H54 (cell line): ENCODE measurements around the gene SLC25A51.
"Not testable (repeated sequence)": the region's sequence is repeated elsewhere in the genome, so short reads cannot be mapped to it uniquely, and the experiment has no call there.

Experiments used
- DNase-seq: peaks from one replicate; pipeline ENCODE4 v3.0.0; 2011; ENCODE audit warnings: low spot score, mixed read lengths; ENCODE audit not compliant: insufficient read length
- FAIRE-seq: peaks from 3 replicates; lab custom pipeline; 2011; peaks lifted over from hg19 to GRCh38; lab: Jason Lieb, UNC
- POLR2A ChIP-seq: IDR thresholded peaks from 2 replicates; pipeline ENCODE4 v1.6.1; 2011; ENCODE audit warnings: low read depth, mild to moderate bottlenecking, low read length

Gene SLC25A51

DNA sequence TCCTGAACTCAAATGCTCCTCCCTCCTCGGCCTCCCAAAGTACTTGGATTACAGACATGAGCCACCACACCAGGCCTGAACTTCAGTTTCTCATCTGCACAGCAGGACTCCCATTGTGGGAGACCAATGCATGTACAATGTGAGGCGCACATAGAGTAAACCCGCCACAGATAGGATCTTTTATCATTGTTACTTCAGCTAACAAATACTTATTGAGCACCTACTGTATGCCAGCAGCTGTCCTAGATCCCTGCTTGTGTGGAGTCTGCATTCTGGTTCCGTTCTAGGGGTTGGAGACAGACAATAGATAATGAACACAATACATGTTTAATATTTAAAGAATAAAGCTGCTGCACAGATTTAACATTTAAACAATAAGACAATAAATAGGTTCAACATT lies 6.3 kb upstream of the SLC25A51 start:
- FAIRE-seq (no peak), DNase-seq (no peak)
- TF ChIP-seq POLR2A, result no peak

DNA sequence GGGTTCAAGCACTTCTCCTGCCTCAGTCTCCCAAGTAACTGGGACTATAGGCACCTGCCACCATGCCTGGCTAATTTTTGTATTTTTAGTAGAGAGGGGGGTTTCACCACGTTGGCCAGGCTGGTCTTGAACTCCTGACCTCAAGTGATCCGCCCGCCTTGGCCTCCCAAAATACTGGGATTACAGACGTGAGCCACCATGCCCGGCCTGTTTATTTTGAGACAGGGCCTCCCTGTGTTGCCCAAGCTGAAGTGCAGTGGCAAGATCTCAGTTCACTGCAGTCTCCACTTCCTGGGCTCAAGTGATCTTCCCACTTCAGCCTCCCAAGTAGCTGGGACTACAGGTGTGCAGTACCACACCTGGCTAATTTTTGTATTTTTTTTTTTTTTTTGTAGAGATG lies 5.9 kb upstream of the SLC25A51 start:
- FAIRE-seq, result not testable (repeated sequence)

DNA sequence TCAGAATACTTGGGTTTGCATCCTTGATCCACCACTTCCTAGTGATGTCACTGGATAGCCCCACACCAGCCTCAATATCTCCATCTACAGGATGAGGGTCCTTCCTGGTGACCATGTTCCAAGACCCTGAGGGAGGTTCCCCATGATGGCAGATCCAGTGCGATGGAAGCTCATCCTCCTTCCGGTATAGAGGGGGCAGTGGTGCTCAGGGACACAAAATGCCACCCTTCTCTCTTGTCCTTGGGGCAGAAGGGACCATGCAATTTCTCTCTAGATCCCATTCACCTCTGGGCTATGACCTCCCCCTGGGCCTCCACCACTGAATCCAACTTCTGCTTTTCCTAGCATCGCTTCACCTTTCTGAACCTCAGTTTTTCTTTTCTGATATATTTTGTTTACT lies 5.4 kb upstream of the SLC25A51 start:
- no peak for TF ChIP-seq POLR2A
- no peak for DNase-seq
- FAIRE-seq, result no peak

More for the DNA sequence above, 5.9 kb upstream of the SLC25A51 start:
- DNase-seq, result not testable (repeated sequence)

DNA sequence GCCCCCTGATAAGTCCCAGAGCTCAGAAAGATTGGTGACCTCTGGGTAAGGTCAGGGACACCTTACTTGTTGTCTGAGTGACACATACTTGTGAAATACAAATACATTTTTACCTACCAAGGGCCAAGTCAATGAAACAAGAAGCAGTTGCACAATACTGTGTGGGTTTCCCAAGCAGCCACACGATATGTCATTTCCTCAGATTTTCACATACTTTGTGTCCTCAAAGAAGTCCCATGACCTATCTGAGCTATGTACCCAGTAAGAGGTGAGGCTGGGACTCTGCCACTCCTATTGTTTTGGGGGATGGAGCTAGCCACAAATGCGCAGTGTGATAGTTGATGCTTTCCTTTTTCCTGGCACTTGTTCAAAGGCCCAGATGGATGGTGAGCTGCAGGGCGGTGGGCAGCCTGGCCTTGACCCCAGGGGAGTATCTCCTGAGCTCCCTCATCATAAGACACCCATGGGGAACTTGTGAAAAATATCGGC lies 4.8 kb upstream of the SLC25A51 start:
- TF ChIP-seq POLR2A, result no peak
- no peak for DNase-seq
- no peak for FAIRE-seq

DNA sequence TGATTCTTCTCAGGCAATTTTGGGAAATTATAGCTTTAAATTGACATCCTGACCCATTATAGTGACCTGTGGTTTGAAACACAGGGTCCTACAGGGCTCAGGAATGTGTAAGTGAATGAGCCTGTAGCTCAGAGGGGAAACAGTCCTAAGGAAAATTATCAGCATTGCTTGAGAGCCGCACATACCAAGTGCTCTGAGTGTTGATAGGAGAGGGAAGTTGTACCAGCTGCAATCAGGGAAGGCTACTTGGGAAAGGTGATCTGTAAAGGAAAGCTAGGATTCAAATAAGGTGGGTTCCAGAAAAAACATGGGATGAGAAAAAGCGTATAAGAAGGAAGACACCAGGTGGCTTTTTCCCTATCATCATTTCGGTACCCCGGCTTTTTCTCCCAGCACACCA lies 4.4 kb upstream of the SLC25A51 start:
- FAIRE-seq (no peak), DNase-seq (no peak)
- TF ChIP-seq POLR2A, result no peak

GRCh38 chr9:37906312-37907239 lies 2.6 kb upstream of the SLC25A51 start:
- no peak for TF ChIP-seq POLR2A
- FAIRE-seq, result no peak
- DNase-seq, result no peak

GRCh38 chr9:37905776-37906175 lies 1.8 kb upstream of the SLC25A51 start:
- FAIRE-seq, result no peak
- DNase-seq, result no peak
- TF ChIP-seq POLR2A, result no peak

DNA sequence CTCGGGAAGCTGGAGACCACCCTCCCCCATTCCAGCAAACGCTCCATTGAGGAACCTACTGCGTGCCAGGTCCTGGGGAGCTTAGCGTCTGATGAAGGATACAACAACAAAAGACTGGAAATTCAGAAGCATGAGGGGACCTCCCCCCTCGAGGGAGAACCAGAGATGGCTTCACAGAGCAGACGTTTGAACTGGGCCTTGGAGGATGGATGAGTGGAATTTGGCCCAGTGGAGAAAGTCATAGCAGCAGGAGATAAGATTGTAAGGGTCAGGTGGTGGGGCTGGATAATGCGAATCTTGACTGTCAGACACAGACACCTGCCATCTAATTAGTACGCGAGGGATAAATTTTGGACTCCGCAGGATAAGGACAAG lies 1.2 kb upstream of the SLC25A51 start:
- FAIRE-seq (no peak), DNase-seq (no peak)
- no peak for TF ChIP-seq POLR2A

DNA sequence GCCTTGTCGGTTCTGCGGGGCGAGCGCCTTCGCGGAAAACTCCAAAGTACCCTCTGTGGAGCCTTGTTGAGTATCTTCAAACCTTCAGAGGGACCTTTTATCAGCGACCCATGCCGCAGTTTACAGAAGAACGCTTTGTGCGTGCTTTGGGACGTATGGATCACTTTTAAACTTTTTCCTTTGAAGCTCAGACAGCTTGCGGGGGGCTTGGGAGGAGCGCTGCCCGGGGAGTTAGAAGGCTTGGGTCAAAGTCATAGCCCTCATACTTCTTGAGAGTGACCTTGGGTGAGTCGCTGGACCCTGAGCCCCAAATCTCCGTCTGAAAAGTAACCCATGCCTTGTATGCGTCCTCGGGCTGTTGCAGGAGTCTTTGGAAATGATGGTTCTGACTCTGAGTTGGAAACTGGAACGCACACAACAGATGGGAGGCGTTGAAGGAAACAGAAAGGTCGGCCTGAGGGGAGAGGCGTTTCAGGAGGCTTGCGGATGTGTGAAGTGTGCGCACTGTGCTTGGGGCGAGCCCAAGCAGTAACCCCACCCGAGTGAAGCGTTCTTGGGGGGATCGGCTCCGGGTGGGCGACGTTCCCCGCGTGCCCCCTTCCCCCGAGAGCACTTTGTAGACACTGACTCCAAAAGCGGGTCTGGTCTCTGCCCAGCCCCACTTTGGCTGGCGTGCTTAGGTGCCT lies 661 bp upstream of the SLC25A51 start:
- no peak for DNase-seq
- no peak for FAIRE-seq
- no peak for TF ChIP-seq POLR2A

GRCh38 chr9:37902796-37903646 lies 906 bp downstream of the SLC25A51 start:
- TF ChIP-seq POLR2A, result no peak
- FAIRE-seq, result peak; percentile 69
- no peak for DNase-seq

- DNase-seq (no peak), FAIRE-seq (no peak)
- no peak for TF ChIP-seq POLR2A
Observed at GRCh38 chr9:37902131-37902530, 1.8 kb downstream of the SLC25A51 start.

DNA sequence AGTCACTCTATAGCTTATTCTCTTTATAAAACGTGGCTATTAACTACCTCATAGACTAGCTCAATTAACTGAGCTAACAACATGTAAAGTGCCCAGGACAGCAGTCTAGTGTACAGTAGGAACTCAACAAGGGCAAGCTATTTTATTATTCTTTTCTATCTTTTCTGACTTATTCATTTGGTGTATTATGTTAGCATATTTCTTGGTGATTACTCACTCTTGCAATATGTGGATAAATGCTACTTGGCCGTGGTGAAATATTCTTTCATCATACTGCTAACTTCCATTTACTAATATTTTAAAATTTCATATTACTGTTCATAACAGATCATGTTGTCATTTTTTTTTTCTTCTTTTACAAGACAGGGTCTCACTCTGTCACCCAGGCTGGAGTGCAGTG lies 4.9 kb downstream of the SLC25A51 start:
- FAIRE-seq (no peak), DNase-seq (no peak)
- no peak for TF ChIP-seq POLR2A

GRCh38 chr9:37897665-37898064 lies 6.3 kb downstream of the SLC25A51 start:
- FAIRE-seq (no peak), DNase-seq (no peak)
- no peak for TF ChIP-seq POLR2A

DNA sequence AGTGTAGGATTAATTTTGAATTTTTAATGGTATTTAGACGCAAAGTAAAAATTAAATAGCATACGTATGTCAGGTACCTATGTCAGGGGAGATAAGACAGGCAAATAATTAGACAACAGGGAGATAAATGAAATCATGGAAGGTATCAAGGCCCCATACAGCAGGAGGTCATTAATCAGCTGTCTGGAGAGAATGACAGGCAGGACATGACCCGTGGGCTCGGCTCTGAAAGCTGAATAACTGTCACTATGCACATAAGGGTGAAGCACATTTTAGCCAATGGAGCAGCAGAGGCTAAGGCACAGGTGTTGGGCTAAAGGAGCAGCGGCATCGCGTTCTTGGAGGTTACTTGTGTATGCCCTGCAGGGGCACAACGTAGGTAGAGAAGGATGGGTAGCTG lies 11.9 kb downstream of the SLC25A51 start:
- no peak for TF ChIP-seq POLR2A
- DNase-seq (no peak), FAIRE-seq (no peak)

- not testable (repeated sequence) for FAIRE-seq, DNase-seq
Observed at GRCh38 chr9:37891042-37891441, 12.9 kb downstream of the SLC25A51 start.
